ENCODE results near the gene HSD17B7. TPM values are rescaled to one million over a fixed set of nuclear protein-coding genes. Genes with fewer than 3 reads are reported as not detected.

HSD17B7 gene
- total RNA-seq, 1 donor from 2014 or later: 51.7 TPM

DNA sequence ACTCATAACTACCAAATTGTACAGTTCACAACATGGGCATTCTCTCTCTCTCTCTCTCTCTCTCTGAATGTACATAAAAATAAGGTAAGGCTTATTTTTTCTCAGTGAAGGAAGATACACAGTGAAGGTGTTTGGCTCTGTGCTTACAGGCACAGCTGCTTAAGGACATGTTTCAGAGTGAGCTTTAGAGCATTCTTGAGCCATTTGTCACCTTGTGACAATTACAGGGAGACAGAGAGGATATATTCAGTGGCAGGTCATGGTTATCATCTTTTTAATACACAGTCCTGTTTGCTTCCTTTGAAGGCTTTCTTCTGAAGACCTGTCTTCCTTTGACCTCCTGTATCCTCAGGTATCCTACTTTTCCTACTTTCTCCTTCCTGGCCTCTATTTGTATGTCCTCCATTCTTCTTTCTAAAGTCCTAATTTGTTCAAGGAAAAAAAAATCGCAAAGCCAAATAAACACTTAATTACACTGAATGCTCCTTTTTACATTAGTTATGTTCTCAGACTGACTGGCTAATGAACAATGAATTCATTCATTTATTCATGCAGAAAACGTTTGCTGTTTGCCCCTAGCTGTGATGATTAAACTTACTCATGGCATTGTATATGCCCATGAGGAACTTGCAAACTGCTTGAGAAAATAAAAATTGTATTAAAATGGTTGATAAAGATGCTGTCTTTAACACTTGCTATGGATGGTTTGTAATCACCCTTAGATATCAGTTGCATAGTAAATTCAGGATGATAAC, 33.4 kb downstream of the HSD17B7 start:
- Mint-ChIP-seq H3K27ac (no peak overlapping the region), H3K27me3 (peaks cover 29% of the 10 kb centered on the region), H3K9me3 (ENCODE audit: low read depth) (no peaks in the 10 kb centered on the region), H3K36me3 (ENCODE audit: insufficient read depth) (no peaks in the 10 kb centered on the region), H3K4me3 (ENCODE audit: low read depth) (no peak overlapping the region), H3K4me1 (ENCODE audit: low read depth) (peaks cover 5% of the 10 kb centered on the region)
- no peak for DNase-seq (ENCODE audit: low spot score, unreplicated experiment)
- TF ChIP-seq, protein P1, sequence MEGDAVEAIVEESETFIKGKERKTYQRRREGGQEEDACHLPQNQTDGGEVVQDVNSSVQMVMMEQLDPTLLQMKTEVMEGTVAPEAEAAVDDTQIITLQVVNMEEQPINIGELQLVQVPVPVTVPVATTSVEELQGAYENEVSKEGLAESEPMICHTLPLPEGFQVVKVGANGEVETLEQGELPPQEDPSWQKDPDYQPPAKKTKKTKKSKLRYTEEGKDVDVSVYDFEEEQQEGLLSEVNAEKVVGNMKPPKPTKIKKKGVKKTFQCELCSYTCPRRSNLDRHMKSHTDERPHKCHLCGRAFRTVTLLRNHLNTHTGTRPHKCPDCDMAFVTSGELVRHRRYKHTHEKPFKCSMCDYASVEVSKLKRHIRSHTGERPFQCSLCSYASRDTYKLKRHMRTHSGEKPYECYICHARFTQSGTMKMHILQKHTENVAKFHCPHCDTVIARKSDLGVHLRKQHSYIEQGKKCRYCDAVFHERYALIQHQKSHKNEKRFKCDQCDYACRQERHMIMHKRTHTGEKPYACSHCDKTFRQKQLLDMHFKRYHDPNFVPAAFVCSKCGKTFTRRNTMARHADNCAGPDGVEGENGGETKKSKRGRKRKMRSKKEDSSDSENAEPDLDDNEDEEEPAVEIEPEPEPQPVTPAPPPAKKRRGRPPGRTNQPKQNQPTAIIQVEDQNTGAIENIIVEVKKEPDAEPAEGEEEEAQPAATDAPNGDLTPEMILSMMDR (IDR thresholded peaks at IDR 0.05; ENCODE audit: unreplicated experiment): no peak

DNA sequence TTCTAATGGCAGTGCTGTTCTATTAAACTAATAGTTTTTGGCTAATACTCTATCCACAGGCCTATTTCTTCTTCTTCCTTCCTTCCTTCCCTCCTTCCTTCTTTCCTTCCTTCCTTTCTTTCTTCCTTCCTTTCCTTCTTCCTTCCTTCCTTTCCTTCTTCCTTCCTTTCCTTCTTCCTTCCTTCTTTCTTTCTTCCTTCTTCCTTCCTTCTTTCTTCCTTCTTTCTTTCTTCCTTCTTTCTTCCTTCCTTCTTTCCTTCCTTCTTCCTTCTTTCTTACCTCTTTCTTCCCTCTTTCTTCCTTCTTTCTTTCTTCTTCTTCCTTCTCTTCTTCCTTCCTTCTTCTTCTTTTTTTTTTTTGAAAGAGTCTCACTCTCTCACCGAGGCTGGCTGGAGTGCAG, 38.8 kb downstream of the HSD17B7 start:
- H3K27ac Mint-ChIP-seq: no peak overlapping the region
- H3K27me3 Mint-ChIP-seq: peaks cover under 1% of the 10 kb centered on the region
- H3K36me3 Mint-ChIP-seq (ENCODE audit: insufficient read depth): no peaks in the 10 kb centered on the region
- TF ChIP-seq, protein P1 (IDR thresholded peaks at IDR 0.05; ENCODE audit: unreplicated experiment): no peak
- H3K4me3 Mint-ChIP-seq (ENCODE audit: low read depth): no peak overlapping the region
- DNase-seq (ENCODE audit: low spot score, unreplicated experiment): no peak
- H3K9me3 Mint-ChIP-seq (ENCODE audit: low read depth): no peaks in the 10 kb centered on the region
- no peaks in the 10 kb centered on the region for H3K4me1 Mint-ChIP-seq (ENCODE audit: low read depth)

GRCh38 chr1:162832470-162832869, 42.0 kb downstream of the HSD17B7 start:
- TF ChIP-seq, protein P1 (IDR thresholded peaks at IDR 0.05; ENCODE audit: unreplicated experiment): no peak

GRCh38 chr1:162835157-162835899, 44.8 kb downstream of the HSD17B7 start:
- no peak for DNase-seq (ENCODE audit: low spot score, unreplicated experiment)
- no peak overlapping the region for H3K27ac Mint-ChIP-seq
- no peaks in the 10 kb centered on the region for H3K4me1 Mint-ChIP-seq (ENCODE audit: low read depth)
- H3K9me3 Mint-ChIP-seq (ENCODE audit: low read depth): peaks cover 13% of the 10 kb centered on the region
- TF ChIP-seq, protein P1 (IDR thresholded peaks at IDR 0.05; ENCODE audit: unreplicated experiment): no peak
- H3K4me3 Mint-ChIP-seq (ENCODE audit: low read depth): no peak overlapping the region
- no peaks in the 10 kb centered on the region for H3K36me3 Mint-ChIP-seq (ENCODE audit: insufficient read depth)
- H3K27me3 Mint-ChIP-seq: peaks cover 2% of the 10 kb centered on the region

More at GRCh38 chr1:162832470-162832869, 42.0 kb downstream of the HSD17B7 start:
- H3K4me3 Mint-ChIP-seq (ENCODE audit: low read depth): no peak overlapping the region
- no peaks in the 10 kb centered on the region for H3K4me1 Mint-ChIP-seq (ENCODE audit: low read depth)
- no peak overlapping the region for H3K27ac Mint-ChIP-seq
- H3K36me3 Mint-ChIP-seq (ENCODE audit: insufficient read depth): no peaks in the 10 kb centered on the region
- H3K27me3 Mint-ChIP-seq: peaks cover 2% of the 10 kb centered on the region
- DNase-seq (ENCODE audit: low spot score, unreplicated experiment): no peak
- no peaks in the 10 kb centered on the region for H3K9me3 Mint-ChIP-seq (ENCODE audit: low read depth)

- H3K27me3 Mint-ChIP-seq: peaks cover 2% of the 10 kb centered on the region
- no peaks in the 10 kb centered on the region for H3K4me1 Mint-ChIP-seq (ENCODE audit: low read depth)
- DNase-seq (ENCODE audit: low spot score, unreplicated experiment): no peak
- H3K4me3 Mint-ChIP-seq (ENCODE audit: low read depth): no peak overlapping the region
- peaks cover 16% of the 10 kb centered on the region for H3K9me3 Mint-ChIP-seq (ENCODE audit: low read depth)
- no peak overlapping the region for H3K27ac Mint-ChIP-seq
- no peaks in the 10 kb centered on the region for H3K36me3 Mint-ChIP-seq (ENCODE audit: insufficient read depth)
- TF ChIP-seq, protein P1 (IDR thresholded peaks at IDR 0.05; ENCODE audit: unreplicated experiment): no peak
These were observed 48.4 kb downstream of the HSD17B7 start for GRCh38 chr1:162838863-162839262.
